ENCODE results near the gene RNASE13. TPM values are rescaled to one million over a fixed set of nuclear protein-coding genes. Genes with fewer than 3 reads are reported as not detected.

The RNASE13 gene
- total RNA-seq, 1 experiment from 2014 or later: not detected

GRCh38 chr14:21068521-21069387 is 34.1 kb upstream of the RNASE13 start:
- DNase-seq (ENCODE audit: low read depth, low spot score): no peak
- Histone ChIP-seq H3K4me3 (ENCODE audit: low read depth in 2 of 2, low read length in 2 of 2) (peak overlapping the region; percentile 54 to 62; a peak in 3 of 4 replicates), H3K27me3 (ENCODE audit: control insufficient read depth, insufficient read depth, low read length) (0 out of 2 replicates have a peak, but pooled peaks cover 2% of the 10 kb centered on the region), H3K27ac (ENCODE audit: low read length) (no peak overlapping the region), H3K36me3 (ENCODE audit: control insufficient read depth, insufficient read depth, low read length) (no peaks in the 10 kb centered on the region), H3K9me3 (ENCODE audit: control insufficient read depth, insufficient read depth, low read depth, low read length) (no peaks in the 10 kb centered on the region), H3K4me1 (ENCODE audit: control insufficient read depth, insufficient read depth, low read length) (peaks cover 7% of the 10 kb centered on the region)
- TF ChIP-seq TCF7L2 (IDR thresholded peaks at IDR 0.05; ENCODE audit: low read depth, low read length): no peak
- TF ChIP-seq, protein P1, sequence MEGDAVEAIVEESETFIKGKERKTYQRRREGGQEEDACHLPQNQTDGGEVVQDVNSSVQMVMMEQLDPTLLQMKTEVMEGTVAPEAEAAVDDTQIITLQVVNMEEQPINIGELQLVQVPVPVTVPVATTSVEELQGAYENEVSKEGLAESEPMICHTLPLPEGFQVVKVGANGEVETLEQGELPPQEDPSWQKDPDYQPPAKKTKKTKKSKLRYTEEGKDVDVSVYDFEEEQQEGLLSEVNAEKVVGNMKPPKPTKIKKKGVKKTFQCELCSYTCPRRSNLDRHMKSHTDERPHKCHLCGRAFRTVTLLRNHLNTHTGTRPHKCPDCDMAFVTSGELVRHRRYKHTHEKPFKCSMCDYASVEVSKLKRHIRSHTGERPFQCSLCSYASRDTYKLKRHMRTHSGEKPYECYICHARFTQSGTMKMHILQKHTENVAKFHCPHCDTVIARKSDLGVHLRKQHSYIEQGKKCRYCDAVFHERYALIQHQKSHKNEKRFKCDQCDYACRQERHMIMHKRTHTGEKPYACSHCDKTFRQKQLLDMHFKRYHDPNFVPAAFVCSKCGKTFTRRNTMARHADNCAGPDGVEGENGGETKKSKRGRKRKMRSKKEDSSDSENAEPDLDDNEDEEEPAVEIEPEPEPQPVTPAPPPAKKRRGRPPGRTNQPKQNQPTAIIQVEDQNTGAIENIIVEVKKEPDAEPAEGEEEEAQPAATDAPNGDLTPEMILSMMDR (IDR thresholded peaks at IDR 0.05): peak; percentile 75
- BruUV-seq (replicated peaks): no TSS peak
- POLR2A ChIA-PET: no interaction called here
- intact Hi-C loops (cut with micrococcal nuclease; ENCODE audit: unreplicated experiment): loop anchor here (1.0 to 5.0 kb wide), 2 partner anchors 24 to 39 kb away; no protein-coding TSS in a partner anchor
- in situ Hi-C loops (cut with HindIII; ENCODE audit: low pct_unique_long_range_greater_than_20kb, low sequenced_read_pairs): no loop called here
- CTCF ChIA-PET: interaction anchor here (0.6 to 1.9 kb wide), 7 partner anchors 14 to 54 kb away, joined by 3 to 10 read pairs (median 3); no protein-coding TSS in a partner anchor
- ATAC-seq: peak; percentile 61

DNA sequence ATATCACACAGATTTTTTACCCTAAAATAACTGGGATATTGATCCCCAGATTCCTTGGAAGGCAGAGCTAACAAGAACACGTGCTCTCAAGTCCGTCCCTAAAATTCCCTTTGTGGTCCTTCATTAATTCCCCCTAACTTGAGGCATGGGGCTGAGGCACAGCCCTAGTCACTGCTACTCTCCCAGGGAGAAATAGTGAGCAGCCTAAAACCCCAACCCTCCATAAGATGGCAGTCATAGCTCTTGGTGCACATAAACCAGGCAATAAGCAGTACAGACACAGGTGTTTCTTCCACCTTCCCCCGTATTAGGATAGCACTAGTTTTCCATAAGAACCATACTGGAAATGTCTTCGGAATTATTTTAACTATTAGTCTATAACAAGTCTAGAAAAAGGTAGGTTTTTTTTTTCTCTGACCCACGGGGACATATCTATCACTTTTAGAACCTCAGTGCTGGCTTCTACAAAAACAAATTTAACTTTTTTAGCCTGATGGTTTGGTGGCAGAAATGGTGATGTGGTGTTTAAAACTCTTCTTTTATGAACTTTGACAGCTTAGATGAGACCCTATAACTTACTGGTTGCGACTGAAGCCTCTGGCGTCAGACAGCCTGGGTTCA is 32.4 kb upstream of the RNASE13 start:
- DNase-seq (ENCODE audit: low read depth, low spot score): no peak
- peaks cover 2% of the 10 kb centered on the region; the same call in 1 of the 2 replicates for H3K27me3 ChIP-seq (ENCODE audit: control insufficient read depth, insufficient read depth, low read length)

More for the DNA sequence above, 32.4 kb upstream of the RNASE13 start:
- intact Hi-C loops (cut with micrococcal nuclease; ENCODE audit: unreplicated experiment) (loop anchor here (5.0 kb wide), 1 partner anchor 40 kb away; no protein-coding TSS in a partner anchor), in situ Hi-C loops (cut with HindIII; ENCODE audit: low pct_unique_long_range_greater_than_20kb, low sequenced_read_pairs) (no loop called here)
- POLR2A ChIA-PET: no interaction called here
- BruUV-seq (replicated peaks): no TSS peak
- no peak overlapping the region for H3K4me3 ChIP-seq (ENCODE audit: low read depth in 2 of 2, low read length in 2 of 2)
- H3K27ac ChIP-seq (ENCODE audit: low read length): no peak overlapping the region
- TF ChIP-seq, protein P1 (IDR thresholded peaks at IDR 0.05): peak; percentile 64
- TF ChIP-seq, protein P2, sequence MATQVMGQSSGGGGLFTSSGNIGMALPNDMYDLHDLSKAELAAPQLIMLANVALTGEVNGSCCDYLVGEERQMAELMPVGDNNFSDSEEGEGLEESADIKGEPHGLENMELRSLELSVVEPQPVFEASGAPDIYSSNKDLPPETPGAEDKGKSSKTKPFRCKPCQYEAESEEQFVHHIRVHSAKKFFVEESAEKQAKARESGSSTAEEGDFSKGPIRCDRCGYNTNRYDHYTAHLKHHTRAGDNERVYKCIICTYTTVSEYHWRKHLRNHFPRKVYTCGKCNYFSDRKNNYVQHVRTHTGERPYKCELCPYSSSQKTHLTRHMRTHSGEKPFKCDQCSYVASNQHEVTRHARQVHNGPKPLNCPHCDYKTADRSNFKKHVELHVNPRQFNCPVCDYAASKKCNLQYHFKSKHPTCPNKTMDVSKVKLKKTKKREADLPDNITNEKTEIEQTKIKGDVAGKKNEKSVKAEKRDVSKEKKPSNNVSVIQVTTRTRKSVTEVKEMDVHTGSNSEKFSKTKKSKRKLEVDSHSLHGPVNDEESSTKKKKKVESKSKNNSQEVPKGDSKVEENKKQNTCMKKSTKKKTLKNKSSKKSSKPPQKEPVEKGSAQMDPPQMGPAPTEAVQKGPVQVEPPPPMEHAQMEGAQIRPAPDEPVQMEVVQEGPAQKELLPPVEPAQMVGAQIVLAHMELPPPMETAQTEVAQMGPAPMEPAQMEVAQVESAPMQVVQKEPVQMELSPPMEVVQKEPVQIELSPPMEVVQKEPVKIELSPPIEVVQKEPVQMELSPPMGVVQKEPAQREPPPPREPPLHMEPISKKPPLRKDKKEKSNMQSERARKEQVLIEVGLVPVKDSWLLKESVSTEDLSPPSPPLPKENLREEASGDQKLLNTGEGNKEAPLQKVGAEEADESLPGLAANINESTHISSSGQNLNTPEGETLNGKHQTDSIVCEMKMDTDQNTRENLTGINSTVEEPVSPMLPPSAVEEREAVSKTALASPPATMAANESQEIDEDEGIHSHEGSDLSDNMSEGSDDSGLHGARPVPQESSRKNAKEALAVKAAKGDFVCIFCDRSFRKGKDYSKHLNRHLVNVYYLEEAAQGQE (IDR thresholded peaks at IDR 0.05; ENCODE audit: insufficient read depth in 1 of 2, low read depth in 2 of 2, low read length in 1 of 2): no peak
- H3K4me1 ChIP-seq (ENCODE audit: control insufficient read depth, insufficient read depth, low read length): peaks cover 6% of the 10 kb centered on the region
- ATAC-seq: no peak
- CTCF ChIA-PET: interaction anchor here (0.7 to 1.9 kb wide), 6 partner anchors 22 to 734 kb away, joined by 3 to 14 read pairs (median 6); no protein-coding TSS in a partner anchor
- no peaks in the 10 kb centered on the region for H3K36me3 ChIP-seq (ENCODE audit: control insufficient read depth, insufficient read depth, low read length)
- H3K9me3 ChIP-seq (ENCODE audit: control insufficient read depth, insufficient read depth, low read depth, low read length): no peaks in the 10 kb centered on the region

Data from Panc1 (cell line).